Spinal cord (tissue), 10 donors: ENCODE results near the gene SEMA3F. TPM values are rescaled to one million over a fixed set of nuclear protein-coding genes. Genes with fewer than 3 reads are reported as not detected.

Source experiments
- DNase-seq, 6 donors: peaks; one replicate each; pipeline versions ENCODE4 v3.0.0 to v3.0.0-alpha.2; 2013 to 2015; ENCODE audit warnings: low spot score in 6 of 6, low read depth in 4 of 6
- H3K27ac ChIP-seq: one replicate; pipeline ENCODE4 v1.5.1; 2013; ENCODE audit warnings: low read depth, low read length, control low read depth
- H3K27me3 ChIP-seq: one replicate; pipeline ENCODE4 v1.6.1; 2013; ENCODE audit warnings: low read length; ENCODE audit not compliant: control insufficient read depth, insufficient read depth
- H3K36me3 ChIP-seq: one replicate; pipeline ENCODE4 v1.6.1; 2013; ENCODE audit warnings: low read length; ENCODE audit not compliant: control insufficient read depth, insufficient read depth
- H3K4me1 ChIP-seq: one replicate; pipeline ENCODE4 v1.6.1; 2013; ENCODE audit warnings: low read length; ENCODE audit not compliant: control insufficient read depth, insufficient read depth
- H3K4me3 ChIP-seq: one replicate; pipeline ENCODE4 v1.5.1; 2013; ENCODE audit warnings: low read depth, low read length, control low read depth
- H3K9me3 ChIP-seq: one replicate; pipeline ENCODE4 v1.6.1; 2013; ENCODE audit warnings: low read length; ENCODE audit not compliant: control insufficient read depth, insufficient read depth
- WGBS: methylation state at CpG from one replicate; pipeline ENCODE4 v1.1.5; 2013; ENCODE audit warnings: missing lambda C conversion rate; ENCODE audit not compliant: insufficient coverage; 5-methylcytosine and 5-hydroxymethylcytosine counted together
- polyA plus RNA-seq, 2 donors: library from polyadenylated mRNA; unstranded; fragments of 120-200 nt; gene quantifications; one replicate each; pipeline ENCODE4 v1.2.1, GENCODE V29; 2013; ENCODE audit not compliant: insufficient read length in 2 of 2
- total RNA-seq, 2 donors: library from RNA; depleted of rRNA in 1 of 2; stranded (reverse); fragments of 120-200 nt in 1 of 2; fragments of >200 nt in 1 of 2; gene quantifications; one replicate each; pipeline versions ENCODE4 v1.2.3 to v1.2.4, GENCODE V29; 2013 to 2014
- donor health status: healthy.

SEMA3F gene
- total and polyA plus RNA-seq, 4 donors = 9.1 to 21.8 (median 14.2) TPM

- H3K4me3 ChIP-seq = no peak overlapping the region
- H3K9me3 ChIP-seq = no peaks in the 10 kb centered on the region
- H3K27ac ChIP-seq = no peak overlapping the region
- DNase-seq = no peak
- peaks cover 48% of the 10 kb centered on the region for H3K36me3 ChIP-seq
- WGBS = 75% methylated on average over 5 of the region's 5 CpGs
- H3K4me1 ChIP-seq = peaks cover 73% of the 10 kb centered on the region
- H3K27me3 ChIP-seq = peaks cover under 1% of the 10 kb centered on the region
Measured at GRCh38 chr3:50162034-50162883, 7.1 kb downstream of the SEMA3F start.

GRCh38 chr3:50163572-50164455 is 8.7 kb downstream of the SEMA3F start:
- H3K4me3 ChIP-seq = no peak overlapping the region
- WGBS = 75% methylated on average over 3 of the region's 8 CpGs
- no peaks in the 10 kb centered on the region for H3K27me3 ChIP-seq
- peaks cover 54% of the 10 kb centered on the region for H3K36me3 ChIP-seq
- no peaks in the 10 kb centered on the region for H3K9me3 ChIP-seq
- DNase-seq = peak in 4 of 6 donors; percentile 46 to 97 (median 74)
- H3K27ac ChIP-seq = peak overlapping the region; percentile 79
- peaks cover 75% of the 10 kb centered on the region for H3K4me1 ChIP-seq

GRCh38 chr3:50164481-50164880 is 9.4 kb downstream of the SEMA3F start:
- H3K27me3 ChIP-seq = no peaks in the 10 kb centered on the region
- H3K9me3 ChIP-seq = no peaks in the 10 kb centered on the region
- H3K36me3 ChIP-seq = peaks cover 58% of the 10 kb centered on the region
- 33% methylated on average over 1 of the region's 1 CpG for WGBS
- H3K27ac ChIP-seq = peak overlapping the region; percentile 79
- H3K4me1 ChIP-seq = peaks cover 82% of the 10 kb centered on the region
- no peak overlapping the region for H3K4me3 ChIP-seq
- DNase-seq = no peak

DNA sequence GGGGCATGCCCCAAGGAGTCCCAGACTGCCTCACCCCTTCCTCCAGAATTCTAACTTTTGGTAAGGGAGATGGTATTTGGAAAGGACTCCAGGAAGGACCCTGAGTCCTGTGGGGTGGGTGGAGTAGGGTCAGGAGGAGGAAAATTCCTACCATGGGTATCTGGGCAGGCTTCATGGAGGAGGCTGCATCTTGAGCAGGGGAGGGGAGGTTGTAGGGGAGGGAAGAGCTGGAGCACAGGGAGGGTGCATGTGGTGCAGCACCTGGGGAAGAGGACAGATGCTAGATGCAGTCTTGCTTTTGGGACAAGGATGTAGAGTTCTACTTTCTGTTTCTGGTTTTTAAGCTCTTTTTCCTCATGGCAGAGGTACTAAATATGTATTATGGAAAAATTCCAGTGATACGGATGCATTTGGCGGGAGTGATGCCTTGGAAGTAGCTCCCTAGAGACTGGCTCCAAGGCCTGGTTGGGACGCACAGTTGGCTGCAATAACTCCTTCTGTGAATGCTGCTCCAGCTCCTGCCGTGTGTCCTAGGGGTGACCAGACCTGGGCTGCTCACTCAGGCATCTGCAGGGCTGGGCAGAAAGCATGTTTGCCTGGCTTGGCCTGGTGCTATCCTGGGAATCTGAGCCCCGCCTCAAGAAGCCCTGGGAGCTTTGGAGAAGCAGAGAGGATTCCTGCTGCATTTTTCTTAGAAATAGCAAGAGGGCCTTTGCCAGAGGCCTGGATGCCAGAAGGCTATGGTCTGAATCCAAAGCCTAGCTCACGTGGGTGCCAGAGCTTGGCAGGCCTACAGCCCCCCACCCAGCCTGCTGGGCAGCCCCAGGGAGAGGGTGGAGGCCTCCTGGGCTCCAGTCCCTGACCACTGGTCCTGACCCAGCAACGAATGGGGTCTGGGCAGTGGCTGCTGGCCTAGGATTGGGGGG is 10.1 kb downstream of the SEMA3F start:
- DNase-seq = peak in 2 of 6 donors; percentile 47 to 94
- no peaks in the 10 kb centered on the region for H3K9me3 ChIP-seq
- no peak overlapping the region for H3K4me3 ChIP-seq
- WGBS = 17% methylated on average over 7 of the region's 7 CpGs
- peaks cover 82% of the 10 kb centered on the region for H3K4me1 ChIP-seq
- H3K36me3 ChIP-seq = peaks cover 52% of the 10 kb centered on the region
- H3K27ac ChIP-seq = peak overlapping the region; percentile 79
- no peaks in the 10 kb centered on the region for H3K27me3 ChIP-seq

GRCh38 chr3:50165910-50166538 is 10.9 kb downstream of the SEMA3F start:
- WGBS = 23% methylated on average over 15 of the region's 15 CpGs
- peak in 2 of 6 donors; percentile 18 to 71 for DNase-seq
- Histone ChIP-seq H3K27ac (peak overlapping the region; percentile 79), H3K27me3 (no peaks in the 10 kb centered on the region), H3K9me3 (no peaks in the 10 kb centered on the region), H3K4me3 (no peak overlapping the region), H3K36me3 (peaks cover 51% of the 10 kb centered on the region), H3K4me1 (peaks cover 77% of the 10 kb centered on the region)

DNA sequence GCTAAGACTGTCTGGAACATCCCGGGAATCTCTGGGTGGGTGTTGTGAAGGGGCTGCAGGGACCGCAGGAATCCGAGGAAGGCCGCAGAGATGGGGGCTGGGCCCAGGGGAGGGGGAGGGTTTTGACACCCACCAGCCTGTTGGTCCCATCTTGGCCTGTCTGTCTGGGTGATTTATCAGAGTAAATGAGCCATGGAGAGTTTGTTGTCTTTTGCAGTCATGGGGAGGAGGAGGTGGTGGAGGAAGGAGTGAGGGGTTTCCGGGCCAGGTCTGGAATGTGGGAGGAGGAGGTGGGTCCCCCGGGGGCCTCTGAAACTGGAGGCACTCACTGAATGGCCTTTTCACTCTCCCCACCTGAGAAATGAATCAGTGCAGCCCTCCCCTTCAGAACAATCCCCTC is 11.5 kb downstream of the SEMA3F start:
- Histone ChIP-seq H3K9me3 (no peaks in the 10 kb centered on the region), H3K36me3 (peaks cover 50% of the 10 kb centered on the region), H3K27me3 (no peaks in the 10 kb centered on the region), H3K4me3 (no peak overlapping the region), H3K27ac (peak overlapping the region; percentile 79), H3K4me1 (peaks cover 77% of the 10 kb centered on the region)
- 21% methylated on average over 4 of the region's 6 CpGs for WGBS
- DNase-seq = peak in 1 of 6 donors; percentile 4

DNA sequence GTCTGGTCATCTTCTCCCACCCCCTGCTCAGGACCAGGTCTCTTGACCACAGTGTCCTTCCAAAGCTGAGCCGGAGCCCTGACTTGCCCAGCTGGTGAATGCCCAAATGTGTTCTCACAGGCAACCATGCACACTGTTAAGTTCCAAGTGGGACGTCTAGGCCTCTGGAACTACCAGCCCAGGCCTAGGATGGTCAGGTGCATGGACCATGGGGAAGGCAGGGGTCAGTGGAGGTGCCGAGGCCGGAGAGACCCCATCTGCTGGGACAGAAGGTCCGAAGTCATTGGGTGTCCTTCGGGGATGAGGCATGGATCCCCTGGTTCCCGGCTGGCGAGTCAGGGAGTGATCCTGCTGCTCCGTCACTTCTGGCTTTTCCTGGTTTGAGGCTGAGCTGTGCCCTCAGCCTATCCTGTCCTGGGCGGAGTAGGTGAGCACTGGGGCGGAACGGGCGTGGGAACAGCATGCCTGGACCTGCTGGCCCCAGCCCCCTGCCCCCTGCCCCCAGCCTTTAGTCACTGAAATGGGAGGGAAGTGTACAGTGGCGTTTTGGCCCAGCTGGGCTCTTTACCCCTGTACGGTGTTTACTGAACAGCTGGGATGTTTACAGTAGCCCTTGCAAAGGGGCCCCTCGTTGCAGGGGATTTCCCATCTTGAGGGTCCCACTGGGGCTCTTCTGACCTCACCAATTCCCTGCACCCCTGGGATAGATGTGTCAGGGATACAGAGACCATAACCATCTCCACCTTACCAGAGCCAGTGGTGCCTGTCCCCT is 12.1 kb downstream of the SEMA3F start:
- DNase-seq = no peak
- Histone ChIP-seq H3K27ac (no peak overlapping the region), H3K4me1 (peaks cover 75% of the 10 kb centered on the region)

DNA sequence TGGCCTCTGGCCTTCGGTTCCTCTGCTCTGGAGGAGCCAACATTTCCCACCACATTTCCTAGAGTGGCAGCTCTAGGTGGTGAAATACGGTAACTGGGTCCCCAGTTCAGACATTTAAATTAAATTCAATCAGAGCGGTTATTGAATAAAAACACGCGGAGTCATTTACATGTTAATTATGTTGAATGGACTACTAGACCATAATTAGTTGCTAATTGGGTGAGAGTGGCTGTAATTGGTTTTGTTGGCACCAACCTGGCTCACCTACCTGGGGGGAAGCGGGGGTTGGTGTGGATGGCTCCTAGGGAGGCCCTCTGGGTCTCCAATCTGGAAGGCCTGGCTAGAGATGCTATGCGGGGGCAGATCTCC is 12.7 kb downstream of the SEMA3F start:
- DNase-seq = peak in 2 of 6 donors; percentile 66 to 88
- no peaks in the 10 kb centered on the region for H3K27me3 ChIP-seq
- H3K27ac ChIP-seq = no peak overlapping the region
- 70% methylated on average over 4 of the region's 7 CpGs for WGBS
- H3K36me3 ChIP-seq = peaks cover 53% of the 10 kb centered on the region
- H3K4me3 ChIP-seq = no peak overlapping the region
- peaks cover 74% of the 10 kb centered on the region for H3K4me1 ChIP-seq
- no peaks in the 10 kb centered on the region for H3K9me3 ChIP-seq

More for the DNA sequence above, 12.1 kb downstream of the SEMA3F start:
- no peak overlapping the region for H3K4me3 ChIP-seq
- WGBS = 62% methylated on average over 13 of the region's 16 CpGs
- no peaks in the 10 kb centered on the region for H3K9me3 ChIP-seq
- H3K27me3 ChIP-seq = no peaks in the 10 kb centered on the region
- H3K36me3 ChIP-seq = peaks cover 49% of the 10 kb centered on the region
